PFSK-1 (cell line): Measurements from ENCODE around the gene PDGFD.

Experiments
- FOXP2 ChIP-seq: optimal IDR thresholded peaks from 2 replicates; pipeline ENCODE3; 2011; ENCODE audit warnings: borderline replicate concordance, control low read depth, inconsistent platforms; ENCODE audit not compliant: insufficient read depth; ENCODE audit errors: extremely low read length, extremely low read depth
- POLR2AphosphoS5 ChIP-seq: IDR thresholded peaks from 2 replicates; pipeline ENCODE4 v1.6.1; 2012; ENCODE audit warnings: low read depth, mild to moderate bottlenecking, control low read depth, low read length, moderate library complexity
- SIN3A ChIP-seq: IDR thresholded peaks from 2 replicates; pipeline ENCODE4 v1.6.1; 2012; ENCODE audit warnings: mild to moderate bottlenecking, low read length, moderate library complexity, borderline replicate concordance; ENCODE audit not compliant: insufficient read depth
- TAF1 ChIP-seq: IDR thresholded peaks from 2 replicates; pipeline ENCODE4 v1.6.1; 2012; ENCODE audit warnings: low read length, control low read depth, borderline replicate concordance; ENCODE audit not compliant: insufficient read depth
- TF ChIP-seq, protein P1 (sequence below), 2 experiments: IDR thresholded peaks; 2 replicates each; pipeline versions ENCODE4 v1.6.1 to v1.8.0; 2011 to 2012; ENCODE audit warnings: low read depth in 2 of 2, low read length in 2 of 2, control low read depth in 1 of 2, inconsistent platforms in 1 of 2, mild to moderate bottlenecking in 1 of 2, moderate library complexity in 1 of 2; ENCODE audit not compliant: insufficient read depth in 1 of 2

DNA sequence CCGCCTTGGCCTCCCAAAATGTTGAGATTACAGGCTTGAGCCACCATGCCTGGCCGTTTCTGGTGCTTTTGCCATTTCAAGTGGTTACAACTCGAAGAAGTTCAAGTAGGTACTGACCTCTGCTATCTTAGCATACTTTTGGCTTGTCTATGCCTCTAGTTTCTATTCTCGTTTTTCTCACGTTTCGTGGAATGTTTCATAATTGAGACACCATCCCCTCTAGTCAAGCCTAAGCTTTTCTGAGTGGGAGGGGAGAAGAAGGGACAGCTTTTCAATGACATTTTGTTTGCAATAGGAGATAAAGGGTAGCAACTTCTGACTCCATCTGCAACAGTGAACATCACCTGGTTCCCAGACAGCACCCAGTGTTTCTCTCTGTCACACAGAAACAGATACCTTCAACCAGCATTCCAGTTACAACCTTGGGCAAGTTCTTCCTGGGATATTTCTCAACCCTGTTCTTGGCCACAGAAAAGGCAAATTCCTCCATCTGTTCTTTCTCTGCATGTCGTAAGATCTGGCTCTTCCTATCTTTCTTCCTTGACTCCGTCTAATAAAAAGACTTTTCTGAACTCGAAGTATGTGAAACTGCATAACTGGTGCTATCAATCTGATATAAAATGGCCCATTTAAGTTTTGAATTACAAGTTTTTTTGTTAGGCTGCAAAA is 102.0 kb downstream of the PDGFD start:
- TF ChIP-seq POLR2AphosphoS5 = no peak
- no peak for TF ChIP-seq TAF1
- TF ChIP-seq, protein P1, sequence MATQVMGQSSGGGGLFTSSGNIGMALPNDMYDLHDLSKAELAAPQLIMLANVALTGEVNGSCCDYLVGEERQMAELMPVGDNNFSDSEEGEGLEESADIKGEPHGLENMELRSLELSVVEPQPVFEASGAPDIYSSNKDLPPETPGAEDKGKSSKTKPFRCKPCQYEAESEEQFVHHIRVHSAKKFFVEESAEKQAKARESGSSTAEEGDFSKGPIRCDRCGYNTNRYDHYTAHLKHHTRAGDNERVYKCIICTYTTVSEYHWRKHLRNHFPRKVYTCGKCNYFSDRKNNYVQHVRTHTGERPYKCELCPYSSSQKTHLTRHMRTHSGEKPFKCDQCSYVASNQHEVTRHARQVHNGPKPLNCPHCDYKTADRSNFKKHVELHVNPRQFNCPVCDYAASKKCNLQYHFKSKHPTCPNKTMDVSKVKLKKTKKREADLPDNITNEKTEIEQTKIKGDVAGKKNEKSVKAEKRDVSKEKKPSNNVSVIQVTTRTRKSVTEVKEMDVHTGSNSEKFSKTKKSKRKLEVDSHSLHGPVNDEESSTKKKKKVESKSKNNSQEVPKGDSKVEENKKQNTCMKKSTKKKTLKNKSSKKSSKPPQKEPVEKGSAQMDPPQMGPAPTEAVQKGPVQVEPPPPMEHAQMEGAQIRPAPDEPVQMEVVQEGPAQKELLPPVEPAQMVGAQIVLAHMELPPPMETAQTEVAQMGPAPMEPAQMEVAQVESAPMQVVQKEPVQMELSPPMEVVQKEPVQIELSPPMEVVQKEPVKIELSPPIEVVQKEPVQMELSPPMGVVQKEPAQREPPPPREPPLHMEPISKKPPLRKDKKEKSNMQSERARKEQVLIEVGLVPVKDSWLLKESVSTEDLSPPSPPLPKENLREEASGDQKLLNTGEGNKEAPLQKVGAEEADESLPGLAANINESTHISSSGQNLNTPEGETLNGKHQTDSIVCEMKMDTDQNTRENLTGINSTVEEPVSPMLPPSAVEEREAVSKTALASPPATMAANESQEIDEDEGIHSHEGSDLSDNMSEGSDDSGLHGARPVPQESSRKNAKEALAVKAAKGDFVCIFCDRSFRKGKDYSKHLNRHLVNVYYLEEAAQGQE (IDR thresholded peaks at IDR 0.05; ENCODE audit: insufficient read depth in 1 of 2, low read depth in 2 of 2, low read length in 2 of 2) = no peak
- no peak for TF ChIP-seq SIN3A
- no peak for TF ChIP-seq FOXP2
